IgD-negative memory B cell (primary cell): Measurements from ENCODE around the gene ASF1A. TPM values are rescaled to one million over a fixed set of nuclear protein-coding genes. Genes with fewer than 3 reads are reported as not detected.

Source experiments
- H3K27ac Mint-ChIP-seq, 3 donors: one replicate each; pipeline ENCODE4 v1.8.0; 2020 to 2022; ENCODE audit warnings: mild to moderate bottlenecking in 3 of 3, mixed read lengths in 3 of 3, moderate library complexity in 1 of 3
- H3K27me3 Mint-ChIP-seq: one replicate; pipeline ENCODE4 v1.8.0; 2021; ENCODE audit warnings: mixed read lengths
- H3K36me3 Mint-ChIP-seq: one replicate; pipeline ENCODE4 v1.8.0; 2020; ENCODE audit warnings: mild to moderate bottlenecking, mixed read lengths
- H3K4me1 Mint-ChIP-seq, 3 donors: one replicate each; pipeline ENCODE4 v1.8.0; 2020 to 2022; ENCODE audit warnings: mixed read lengths in 3 of 3, mild to moderate bottlenecking in 1 of 3
- H3K4me3 Mint-ChIP-seq, 4 donors: one replicate each; pipeline ENCODE4 v1.8.0; 2020 to 2022; ENCODE audit warnings: mild to moderate bottlenecking in 4 of 4, mixed read lengths in 4 of 4, moderate library complexity in 3 of 4
- H3K9me3 Mint-ChIP-seq, 3 donors: one replicate each; pipeline ENCODE4 v1.8.0; 2020 to 2021; ENCODE audit warnings: mixed read lengths in 3 of 3, mild to moderate bottlenecking in 1 of 3
- polyA plus RNA-seq: library from polyadenylated mRNA; unstranded; fragments of 300-500 nt; fragmentation: Illumina TruSeq; gene quantifications from one replicate; pipeline ENCODE4 v1.2.3, GENCODE V29; 2021

Gene ASF1A
- polyA plus RNA-seq, 1 donor from 2014 or later: 46.2 TPM

GRCh38 chr6:118871331-118871730 lies 22.6 kb upstream of the ASF1A start:
- peaks cover 16 to 47% (median 22%) of the 10 kb centered on the region in 3 donors for H3K4me1 Mint-ChIP-seq
- peaks cover 2 to 15% (median 5%) of the 10 kb centered on the region in 3 donors for H3K9me3 Mint-ChIP-seq
- peaks cover 5% of the 10 kb centered on the region for H3K36me3 Mint-ChIP-seq
- H3K27me3 Mint-ChIP-seq: no peaks in the 10 kb centered on the region
- no peak overlapping the region for H3K27ac Mint-ChIP-seq
- no peak overlapping the region for H3K4me3 Mint-ChIP-seq

- Mint-ChIP-seq H3K9me3 (peaks cover 0 to 8% (median 5%) of the 10 kb centered on the region in 3 donors), H3K4me3 (no peak overlapping the region), H3K4me1 (peaks cover 21 to 48% (median 25%) of the 10 kb centered on the region in 3 donors), H3K36me3 (peaks cover 7% of the 10 kb centered on the region), H3K27ac (no peak overlapping the region), H3K27me3 (no peaks in the 10 kb centered on the region)
Observed at GRCh38 chr6:118872318-118872717, 21.6 kb upstream of the ASF1A start.

GRCh38 chr6:118872726-118873125 lies 21.2 kb upstream of the ASF1A start:
- no peaks in the 10 kb centered on the region for H3K27me3 Mint-ChIP-seq
- H3K36me3 Mint-ChIP-seq: peaks cover 7% of the 10 kb centered on the region
- no peak overlapping the region for H3K27ac Mint-ChIP-seq
- H3K4me1 Mint-ChIP-seq: peaks cover 21 to 51% (median 28%) of the 10 kb centered on the region in 3 donors
- peaks cover 0 to 8% (median 5%) of the 10 kb centered on the region in 3 donors for H3K9me3 Mint-ChIP-seq
- no peak overlapping the region for H3K4me3 Mint-ChIP-seq

- H3K36me3 Mint-ChIP-seq: peaks cover 7% of the 10 kb centered on the region
- H3K9me3 Mint-ChIP-seq: peaks cover 0 to 8% (median 5%) of the 10 kb centered on the region in 3 donors
- H3K4me1 Mint-ChIP-seq: peaks cover 21 to 51% (median 30%) of the 10 kb centered on the region in 3 donors
Observed at GRCh38 chr6:118873239-118873638, 20.7 kb upstream of the ASF1A start.

GRCh38 chr6:118875672-118876071 lies 18.3 kb upstream of the ASF1A start:
- H3K9me3 Mint-ChIP-seq: peaks cover 0 to 2% (median 0%) of the 10 kb centered on the region in 3 donors
- no peak overlapping the region for H3K4me3 Mint-ChIP-seq
- no peak overlapping the region for H3K27ac Mint-ChIP-seq
- no peaks in the 10 kb centered on the region for H3K27me3 Mint-ChIP-seq
- peaks cover 5% of the 10 kb centered on the region for H3K36me3 Mint-ChIP-seq
- peaks cover 29 to 54% (median 37%) of the 10 kb centered on the region in 3 donors for H3K4me1 Mint-ChIP-seq

More at GRCh38 chr6:118873239-118873638, 20.7 kb upstream of the ASF1A start:
- no peak overlapping the region for H3K27ac Mint-ChIP-seq
- H3K27me3 Mint-ChIP-seq: no peaks in the 10 kb centered on the region
- H3K4me3 Mint-ChIP-seq: no peak overlapping the region

GRCh38 chr6:118876198-118876597 lies 17.8 kb upstream of the ASF1A start:
- H3K27ac Mint-ChIP-seq: no peak overlapping the region
- H3K9me3 Mint-ChIP-seq: peaks cover 0 to 2% (median 0%) of the 10 kb centered on the region in 3 donors
- no peak overlapping the region for H3K4me3 Mint-ChIP-seq
- no peaks in the 10 kb centered on the region for H3K27me3 Mint-ChIP-seq
- peaks cover 30 to 52% (median 40%) of the 10 kb centered on the region in 3 donors for H3K4me1 Mint-ChIP-seq
- peaks cover 5% of the 10 kb centered on the region for H3K36me3 Mint-ChIP-seq

- no peaks in the 10 kb centered on the region for H3K27me3 Mint-ChIP-seq
- H3K9me3 Mint-ChIP-seq: peaks cover 0 to 2% (median 0%) of the 10 kb centered on the region in 3 donors
- peak overlapping the region in 1 of 3 donors; percentile 9 for H3K27ac Mint-ChIP-seq
- H3K4me3 Mint-ChIP-seq: no peak overlapping the region
- peaks cover 5% of the 10 kb centered on the region for H3K36me3 Mint-ChIP-seq
- H3K4me1 Mint-ChIP-seq: peaks cover 35 to 54% (median 44%) of the 10 kb centered on the region in 3 donors
Observed at GRCh38 chr6:118876814-118877213, 17.1 kb upstream of the ASF1A start.

- Mint-ChIP-seq H3K36me3 (peaks cover 5% of the 10 kb centered on the region), H3K4me3 (peak overlapping the region in 1 of 4 donors; percentile 56), H3K9me3 (peaks cover 0 to 2% (median 0%) of the 10 kb centered on the region in 3 donors), H3K4me1 (peaks cover 42 to 60% (median 51%) of the 10 kb centered on the region in 3 donors), H3K27me3 (no peaks in the 10 kb centered on the region), H3K27ac (no peak overlapping the region)
Observed at GRCh38 chr6:118877806-118878205, 16.1 kb upstream of the ASF1A start.

- no peaks in the 10 kb centered on the region for H3K27me3 Mint-ChIP-seq
- H3K4me3 Mint-ChIP-seq: peak overlapping the region in 3 of 4 donors; percentile 13 to 85 (median 71)
- peak overlapping the region in 1 of 3 donors; percentile 13 for H3K27ac Mint-ChIP-seq
- no peaks in the 10 kb centered on the region for H3K9me3 Mint-ChIP-seq
- H3K4me1 Mint-ChIP-seq: peaks cover 49 to 65% (median 57%) of the 10 kb centered on the region in 3 donors
- H3K36me3 Mint-ChIP-seq: peaks cover 2% of the 10 kb centered on the region
Observed at GRCh38 chr6:118881440-118882313, 12.3 kb upstream of the ASF1A start.

GRCh38 chr6:118882314-118882905 lies 11.5 kb upstream of the ASF1A start:
- Mint-ChIP-seq H3K36me3 (no peaks in the 10 kb centered on the region), H3K4me1 (peaks cover 51 to 66% (median 61%) of the 10 kb centered on the region in 3 donors), H3K27ac (no peak overlapping the region), H3K9me3 (no peaks in the 10 kb centered on the region), H3K4me3 (no peak overlapping the region), H3K27me3 (no peaks in the 10 kb centered on the region)

GRCh38 chr6:118886641-118887040 lies 7.3 kb upstream of the ASF1A start:
- Mint-ChIP-seq H3K9me3 (no peaks in the 10 kb centered on the region), H3K36me3 (no peaks in the 10 kb centered on the region), H3K27ac (peak overlapping the region in 1 of 3 donors; percentile 4), H3K4me3 (peak overlapping the region in 1 of 4 donors; percentile 23), H3K27me3 (no peaks in the 10 kb centered on the region), H3K4me1 (peaks cover 55 to 68% (median 56%) of the 10 kb centered on the region in 3 donors)

GRCh38 chr6:118889163-118889562 lies 4.8 kb upstream of the ASF1A start:
- Mint-ChIP-seq H3K36me3 (no peaks in the 10 kb centered on the region), H3K27ac (peak overlapping the region in 1 of 3 donors; percentile 29), H3K4me1 (peaks cover 54 to 66% (median 55%) of the 10 kb centered on the region in 3 donors), H3K9me3 (no peaks in the 10 kb centered on the region), H3K27me3 (no peaks in the 10 kb centered on the region), H3K4me3 (peak overlapping the region in 2 of 4 donors; percentile 2 to 44)

- H3K4me1 Mint-ChIP-seq: peaks cover 45 to 64% (median 47%) of the 10 kb centered on the region in 3 donors
- H3K27ac Mint-ChIP-seq: peak overlapping the region; percentile 91 to 99 (median 98)
- H3K4me3 Mint-ChIP-seq: peak overlapping the region; percentile 95 to 100 (median 100)
- no peaks in the 10 kb centered on the region for H3K9me3 Mint-ChIP-seq
- no peaks in the 10 kb centered on the region for H3K27me3 Mint-ChIP-seq
- no peaks in the 10 kb centered on the region for H3K36me3 Mint-ChIP-seq
Observed at GRCh38 chr6:118890997-118891790, 2.8 kb upstream of the ASF1A start.

GRCh38 chr6:118892355-118892991 lies 1.5 kb upstream of the ASF1A start:
- no peaks in the 10 kb centered on the region for H3K36me3 Mint-ChIP-seq
- H3K4me1 Mint-ChIP-seq: peaks cover 38 to 56% (median 46%) of the 10 kb centered on the region in 3 donors
- H3K9me3 Mint-ChIP-seq: no peaks in the 10 kb centered on the region
- H3K4me3 Mint-ChIP-seq: peak overlapping the region; percentile 95 to 100 (median 100)
- peak overlapping the region; percentile 91 to 99 (median 98) for H3K27ac Mint-ChIP-seq
- H3K27me3 Mint-ChIP-seq: no peaks in the 10 kb centered on the region
